ENCODE data around the gene ALKBH7.
"Not testable (repeated sequence)": the region's sequence is repeated elsewhere in the genome, so short reads cannot be mapped to it uniquely, and the experiment has no call there.

Gene ALKBH7

GRCh38 chr19:6372594-6373095, at the start of gene ALKBH7:
Gene ALKBH7, plus strand, starts transcription at chr19:6372794. Its CDS starts 27 bp downstream, at chr19:6372821.
- DNase-seq = peak; percentile 100

- no peak for DNase-seq
These were observed 47.8 kb upstream of the ALKBH7 start for GRCh38 chr19:6324757-6325156.

GRCh38 chr19:6325614-6326013, 47.0 kb upstream of the ALKBH7 start:
- no peak for DNase-seq

- no peak for DNase-seq
These were observed 45.8 kb upstream of the ALKBH7 start for GRCh38 chr19:6326815-6327214.

- no peak for DNase-seq
These were observed 39.2 kb upstream of the ALKBH7 start, which contains the start of gene ACER1 for GRCh38 chr19:6333439-6333838. Gene ACER1, minus strand, starts transcription at chr19:6333612. Its CDS starts 61 bp downstream, at chr19:6333551.

- no peak for DNase-seq
These were observed 37.9 kb upstream of the ALKBH7 start for GRCh38 chr19:6334490-6335285.

- DNase-seq = peak; percentile 3
These were observed 31.9 kb upstream of the ALKBH7 start for GRCh38 chr19:6340493-6341201.

GRCh38 chr19:6343462-6343861, 29.1 kb upstream of the ALKBH7 start:
- no peak for DNase-seq

- DNase-seq = not testable (repeated sequence)
These were observed 23.3 kb upstream of the ALKBH7 start for GRCh38 chr19:6349271-6349670.

GRCh38 chr19:6350688-6351087, 21.9 kb upstream of the ALKBH7 start:
- no peak for DNase-seq

- DNase-seq = no peak
These were observed 20.0 kb upstream of the ALKBH7 start for GRCh38 chr19:6352381-6353165.

GRCh38 chr19:6354098-6354674, 18.4 kb upstream of the ALKBH7 start:
- no peak for DNase-seq

GRCh38 chr19:6355321-6356040, 17.1 kb upstream of the ALKBH7 start:
- not testable (repeated sequence) for DNase-seq

- DNase-seq = no peak
These were observed 15.4 kb upstream of the ALKBH7 start for GRCh38 chr19:6357174-6357573.

- no peak for DNase-seq
These were observed 14.6 kb upstream of the ALKBH7 start for GRCh38 chr19:6358003-6358402.

GRCh38 chr19:6359568-6360341, 12.8 kb upstream of the ALKBH7 start:
- DNase-seq = no peak

GRCh38 chr19:6360445-6360844, 12.1 kb upstream of the ALKBH7 start:
- not testable (repeated sequence) for DNase-seq

- DNase-seq = not testable (repeated sequence)
These were observed 11.8 kb upstream of the ALKBH7 start for GRCh38 chr19:6360857-6361216.

GRCh38 chr19:6362027-6362350, 10.6 kb upstream of the ALKBH7 start:
- DNase-seq = peak; percentile 22

- DNase-seq = no peak
These were observed 10.2 kb upstream of the ALKBH7 start for GRCh38 chr19:6362351-6362801.

GRCh38 chr19:6364353-6364752, 8.2 kb upstream of the ALKBH7 start:
- DNase-seq = no peak

Data from NCI-H1092 treated with DMSO at 0.1 percent for 48 hours (cell line).